A673 (cell line): Measurements from ENCODE around the gene CALN1.

Source experiments
- CTCF ChIP-seq: fragments of 300-800, 200-600 bp; sonication (generic); conservative IDR thresholded peaks from 2 replicates; pipeline ENCODE4 v1.5.1; 2017; ENCODE audit warnings: low read depth, mild to moderate bottlenecking, antibody characterized with exemption, low read length, moderate library complexity, mixed read lengths
- EZH2 ChIP-seq: fragments of 200-600 bp; sonication (generic); IDR thresholded peaks from 2 replicates; pipeline ENCODE4 v1.6.1; 2017; ENCODE audit warnings: borderline replicate concordance, low read depth, mild to moderate bottlenecking, mixed read lengths, antibody characterized with exemption, low read length; ENCODE audit not compliant: poor library complexity, severe bottlenecking

- TF ChIP-seq CTCF (no peak), EZH2 (no peak)
Measured at GRCh38 chr7:72310301-72310700, 101.8 kb downstream of the CALN1 start.
